Astrocyte of the spinal cord (primary cell): ENCODE measurements around the gene COQ8A.

Experiments used
- DNase-seq: peaks from one replicate; pipeline ENCODE4 v3.0.0; 2011; ENCODE audit warnings: low read depth, low spot score
- H3K4me3 ChIP-seq: 2 replicates; pipeline ENCODE4 v1.5.1; 2011; ENCODE audit warnings: low read depth, mild to moderate bottlenecking, low read length, moderate library complexity
- in situ Hi-C: cut with HindIII; loops from 2 replicates; pipeline ENCODE4 v1.10.0; 2017; ENCODE audit warnings: low sequenced_read_pairs
- TF ChIP-seq, protein P1 (sequence below): IDR thresholded peaks from 2 replicates; pipeline ENCODE4 v1.5.1; 2012; ENCODE audit warnings: low read depth, mild to moderate bottlenecking, low read length, inconsistent platforms

COQ8A gene

GRCh38 chr1:226989085-226989920 lies 49.2 kb downstream of the COQ8A start:
- no peak for DNase-seq
- no peak overlapping the region for H3K4me3 ChIP-seq
- TF ChIP-seq, protein P1, sequence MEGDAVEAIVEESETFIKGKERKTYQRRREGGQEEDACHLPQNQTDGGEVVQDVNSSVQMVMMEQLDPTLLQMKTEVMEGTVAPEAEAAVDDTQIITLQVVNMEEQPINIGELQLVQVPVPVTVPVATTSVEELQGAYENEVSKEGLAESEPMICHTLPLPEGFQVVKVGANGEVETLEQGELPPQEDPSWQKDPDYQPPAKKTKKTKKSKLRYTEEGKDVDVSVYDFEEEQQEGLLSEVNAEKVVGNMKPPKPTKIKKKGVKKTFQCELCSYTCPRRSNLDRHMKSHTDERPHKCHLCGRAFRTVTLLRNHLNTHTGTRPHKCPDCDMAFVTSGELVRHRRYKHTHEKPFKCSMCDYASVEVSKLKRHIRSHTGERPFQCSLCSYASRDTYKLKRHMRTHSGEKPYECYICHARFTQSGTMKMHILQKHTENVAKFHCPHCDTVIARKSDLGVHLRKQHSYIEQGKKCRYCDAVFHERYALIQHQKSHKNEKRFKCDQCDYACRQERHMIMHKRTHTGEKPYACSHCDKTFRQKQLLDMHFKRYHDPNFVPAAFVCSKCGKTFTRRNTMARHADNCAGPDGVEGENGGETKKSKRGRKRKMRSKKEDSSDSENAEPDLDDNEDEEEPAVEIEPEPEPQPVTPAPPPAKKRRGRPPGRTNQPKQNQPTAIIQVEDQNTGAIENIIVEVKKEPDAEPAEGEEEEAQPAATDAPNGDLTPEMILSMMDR, result no peak
- in situ Hi-C loops, result no loop called here

- TF ChIP-seq, protein P1, result no peak
- no peak for DNase-seq
- in situ Hi-C loops, result no loop called here
Measured at GRCh38 chr1:226990133-226990716, 50.1 kb downstream of the COQ8A start.

GRCh38 chr1:226991920-226992319 lies 51.8 kb downstream of the COQ8A start:
- TF ChIP-seq, protein P1, result no peak
- no peak overlapping the region for H3K4me3 ChIP-seq
- in situ Hi-C loops, result no loop called here
- no peak for DNase-seq

More at GRCh38 chr1:226990133-226990716, 50.1 kb downstream of the COQ8A start:
- H3K4me3 ChIP-seq, result no peak overlapping the region

DNA sequence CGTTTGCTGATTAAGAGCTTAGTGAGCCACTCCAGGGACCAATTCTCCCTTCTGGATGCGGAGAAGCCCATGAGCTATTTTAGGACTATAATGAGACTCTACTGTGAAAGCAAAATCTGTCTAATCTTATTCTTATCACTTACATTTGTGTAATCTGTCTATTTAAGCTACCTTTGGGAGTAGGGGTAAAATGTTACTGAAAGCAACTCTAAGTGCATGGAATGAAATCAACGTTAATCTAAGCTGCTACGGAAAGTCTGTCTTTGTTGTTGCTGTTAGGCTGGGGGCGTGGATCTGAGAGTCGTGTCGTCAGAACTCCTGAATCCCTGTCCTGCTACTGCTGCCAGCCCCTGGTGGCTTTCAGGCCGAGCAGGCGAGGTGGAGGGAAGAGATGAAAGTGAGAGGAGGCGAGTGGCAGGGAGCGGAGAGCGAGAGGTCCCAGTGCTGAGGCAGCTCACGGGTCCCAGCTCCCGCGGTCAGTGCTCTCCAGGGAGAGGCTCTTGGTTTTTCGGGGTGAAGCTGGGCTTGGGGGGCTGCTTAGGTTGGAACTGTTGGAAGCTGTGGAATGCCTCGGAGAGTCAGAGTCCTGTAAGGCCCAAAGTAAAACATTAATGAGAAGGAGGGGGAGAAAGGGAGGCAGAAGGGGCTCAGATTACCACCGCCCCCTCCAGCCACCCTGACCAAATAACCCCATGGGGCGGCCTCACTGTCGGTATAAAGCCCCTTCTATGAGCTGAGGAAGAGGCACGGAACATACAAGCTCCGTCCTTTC lies 53.9 kb downstream of the COQ8A start:
- in situ Hi-C loops, result no loop called here
- DNase-seq, result no peak
- no peak overlapping the region for H3K4me3 ChIP-seq
- TF ChIP-seq, protein P1, result no peak

DNA sequence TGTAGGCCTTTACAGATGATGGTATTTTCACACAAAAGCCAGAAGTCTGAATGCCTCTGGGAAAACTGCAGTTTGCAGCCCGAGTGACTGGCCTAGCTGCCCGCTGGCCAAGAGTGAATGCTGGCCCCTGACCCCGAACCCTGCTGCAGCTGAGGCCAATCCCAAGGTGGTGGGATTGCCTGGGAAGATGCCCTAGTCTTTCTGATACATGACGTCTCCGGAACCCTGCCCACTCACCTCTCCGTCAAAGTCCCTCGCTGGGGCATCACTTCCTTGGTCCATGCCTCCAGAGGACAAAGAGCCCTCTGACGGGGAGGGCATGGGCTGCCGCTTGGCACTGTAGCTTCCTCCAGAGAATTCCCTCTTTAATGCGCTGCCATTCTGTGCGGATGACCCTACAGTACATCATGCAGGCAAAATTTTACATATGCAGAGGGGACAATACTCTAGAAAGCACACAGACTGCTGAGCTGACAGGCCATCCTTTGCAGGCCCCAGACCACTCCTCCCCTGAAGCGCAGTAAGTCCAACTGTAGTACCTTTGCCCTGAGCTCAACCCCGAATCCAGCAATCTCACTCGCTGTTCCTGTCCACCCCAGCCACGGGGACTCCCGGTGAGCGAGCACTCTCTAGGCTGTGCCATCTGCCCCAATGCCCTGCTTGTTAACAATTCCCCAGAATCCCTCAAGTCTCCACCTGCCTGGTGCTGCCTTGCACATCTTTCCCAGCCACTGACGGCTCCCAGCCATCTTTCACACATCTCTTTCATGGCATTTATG lies 54.7 kb downstream of the COQ8A start:
- DNase-seq, result no peak
- in situ Hi-C loops, result no loop called here
- TF ChIP-seq, protein P1, result no peak
- H3K4me3 ChIP-seq, result no peak overlapping the region
